Measurements from ENCODE around the gene DLEU7.

DLEU7 gene

DNA sequence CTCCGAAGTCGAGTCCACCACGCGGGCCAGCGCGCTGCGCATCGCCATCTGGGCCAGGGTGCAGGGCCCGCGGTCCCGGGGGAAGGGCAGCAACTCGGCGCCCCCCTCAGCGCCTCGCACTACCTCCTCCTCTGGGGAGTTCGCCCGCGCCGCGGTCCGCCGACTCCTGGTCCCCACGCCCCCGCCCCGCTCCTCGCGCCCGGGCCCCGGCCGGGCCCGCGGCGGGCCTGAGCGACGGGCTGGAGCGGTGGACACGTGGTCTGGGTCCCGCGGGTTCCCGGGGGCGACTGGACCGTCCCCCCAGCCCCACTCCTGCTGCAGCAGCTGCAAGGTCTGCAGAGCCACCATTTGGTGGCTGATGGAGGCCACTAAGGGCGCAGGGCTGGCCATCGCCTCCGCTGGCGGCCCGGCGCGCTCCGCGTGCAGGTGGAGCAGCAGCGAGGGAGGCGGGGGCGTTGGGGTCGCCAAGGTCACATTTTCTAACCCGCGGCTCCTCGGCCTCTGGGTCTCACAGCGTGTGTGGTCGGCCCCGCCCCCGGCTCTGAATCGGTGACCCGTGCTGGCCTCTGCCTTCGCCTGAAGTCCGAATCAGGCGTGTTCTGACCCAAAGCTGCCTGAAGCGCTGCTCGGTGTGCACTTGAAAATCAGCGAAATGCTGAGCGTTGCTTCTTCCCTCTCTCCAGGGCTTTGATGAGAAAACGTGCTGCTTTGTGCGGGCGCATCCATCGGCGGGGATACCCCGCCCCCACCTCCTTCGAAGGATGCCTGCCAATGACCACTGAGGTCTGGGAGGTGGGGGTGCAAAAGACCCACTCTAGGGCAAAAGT is at the start of gene DLEU7:
Gene DLEU7, minus strand, starts transcription at position 436 of the 827 bp plus-strand sequence. Its CDS starts 46 bp downstream, at position 390.
- no peak for DNase-seq (ENCODE audit: low spot score)

DNA sequence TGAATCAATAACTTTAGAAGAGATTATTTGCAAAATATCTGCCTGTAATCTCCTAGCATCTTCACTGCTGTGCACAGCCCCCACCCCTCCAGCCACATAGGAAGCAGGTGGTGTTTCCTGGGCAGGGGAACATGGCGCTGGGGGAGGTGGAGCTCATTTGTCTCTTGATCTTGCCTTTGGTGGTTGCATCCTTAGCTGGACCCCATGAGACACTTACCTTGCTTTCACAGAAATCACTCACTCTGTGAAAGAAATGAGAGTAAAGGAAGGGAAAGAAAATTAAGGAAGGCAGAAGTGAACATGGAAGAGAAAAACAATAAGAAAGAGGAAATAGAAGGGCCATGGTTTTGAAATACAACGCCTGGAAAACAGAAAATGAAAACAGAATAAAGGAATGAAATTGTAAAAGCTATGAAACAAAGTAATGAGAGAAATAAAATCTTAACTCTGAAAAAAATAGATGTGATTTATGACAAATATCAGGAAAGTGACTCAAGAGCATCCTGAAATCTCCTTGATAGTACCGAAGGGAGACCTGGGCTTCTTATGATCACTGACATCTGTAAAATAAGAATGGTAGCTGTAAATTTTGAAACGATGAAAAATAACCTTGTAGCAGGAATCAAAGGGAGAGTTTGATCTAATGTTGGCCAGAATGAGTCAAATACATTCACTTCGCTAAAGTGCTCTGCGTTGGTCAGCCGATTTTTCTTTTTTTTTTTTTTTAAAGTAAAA is 48.9 kb upstream of the DLEU7 start:
- DNase-seq (ENCODE audit: low spot score): peak; percentile 85

GRCh38 chr13:50891206-50891605 is 47.7 kb upstream of the DLEU7 start:
- peak; percentile 58 for DNase-seq (ENCODE audit: low spot score)

DNA sequence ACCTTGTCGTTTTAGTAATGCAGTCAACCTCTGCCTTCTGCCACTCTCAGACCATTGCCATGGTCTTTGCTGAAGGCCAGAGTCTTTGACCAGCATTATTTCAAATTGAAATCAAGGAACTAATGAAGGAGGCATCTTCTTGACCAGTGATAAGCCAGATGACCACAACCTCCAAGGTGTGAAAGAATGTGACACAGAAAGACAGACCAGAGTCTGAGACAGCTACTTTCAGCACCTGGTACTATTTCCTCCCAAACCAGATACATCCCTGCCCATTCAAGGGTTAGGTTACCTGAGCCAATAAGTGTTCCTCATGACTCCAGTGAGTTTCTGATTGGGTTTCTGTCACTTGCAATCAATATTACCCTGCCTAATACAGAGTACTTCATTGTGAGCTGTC is 45.8 kb upstream of the DLEU7 start:
- DNase-seq (ENCODE audit: low spot score): no peak

DNA sequence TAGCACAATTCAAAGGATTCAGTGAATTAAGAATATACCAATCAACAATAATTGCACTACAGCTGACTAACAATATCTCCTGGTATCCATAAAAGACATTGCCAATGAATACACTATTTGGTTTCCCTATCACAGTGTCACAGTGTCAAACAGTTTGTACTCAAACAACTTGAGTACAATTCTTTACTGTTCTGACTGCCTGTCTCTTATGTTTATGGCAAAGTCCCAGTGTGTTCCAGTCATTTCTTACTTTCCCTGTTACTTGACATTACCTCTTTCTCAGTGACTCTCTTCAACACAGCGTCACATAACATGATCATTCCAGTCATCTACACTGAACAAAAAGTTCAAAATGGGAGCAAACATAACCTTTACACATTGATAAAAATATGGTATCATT is 44.9 kb upstream of the DLEU7 start:
- DNase-seq (ENCODE audit: low spot score): no peak

DNA sequence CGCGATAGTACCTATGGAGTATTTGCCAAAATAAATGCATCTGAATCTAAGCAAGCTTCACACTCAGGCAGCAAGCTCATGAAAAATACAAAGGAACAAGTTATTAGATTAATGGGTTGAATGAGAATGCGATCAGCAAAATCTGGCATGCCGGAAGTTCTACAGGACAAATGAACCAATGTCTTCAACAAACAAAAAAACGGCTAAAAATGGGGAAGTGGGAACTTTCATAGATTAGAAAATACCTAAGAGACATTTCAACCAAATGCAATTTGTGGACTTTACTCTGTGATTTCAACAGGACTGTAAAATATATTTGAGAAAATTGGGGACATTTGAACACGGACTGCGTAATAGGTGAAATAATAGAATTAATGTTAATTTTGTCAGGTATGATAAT is 43.7 kb upstream of the DLEU7 start:
- no peak for DNase-seq (ENCODE audit: low spot score)

DNA sequence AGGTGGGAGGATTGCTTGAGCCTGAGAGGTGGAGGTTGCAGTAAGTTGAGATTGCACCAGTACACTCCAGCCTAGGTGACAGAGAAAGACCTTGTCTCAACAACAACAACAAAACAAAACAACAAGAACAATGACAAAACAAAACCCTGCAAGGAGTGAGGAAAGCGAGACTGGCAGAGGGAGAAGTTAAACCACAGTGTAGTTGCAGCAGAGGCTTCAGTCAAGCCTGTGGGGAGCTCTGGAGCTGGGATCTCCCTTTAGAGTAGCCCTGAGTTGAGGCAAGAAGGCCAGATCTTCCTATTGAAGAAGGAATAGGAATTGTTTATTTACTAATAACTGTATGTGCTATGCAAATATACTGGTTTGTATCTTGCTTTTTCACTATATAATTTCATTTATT is 40.8 kb upstream of the DLEU7 start:
- DNase-seq (ENCODE audit: low spot score): no peak

DNA sequence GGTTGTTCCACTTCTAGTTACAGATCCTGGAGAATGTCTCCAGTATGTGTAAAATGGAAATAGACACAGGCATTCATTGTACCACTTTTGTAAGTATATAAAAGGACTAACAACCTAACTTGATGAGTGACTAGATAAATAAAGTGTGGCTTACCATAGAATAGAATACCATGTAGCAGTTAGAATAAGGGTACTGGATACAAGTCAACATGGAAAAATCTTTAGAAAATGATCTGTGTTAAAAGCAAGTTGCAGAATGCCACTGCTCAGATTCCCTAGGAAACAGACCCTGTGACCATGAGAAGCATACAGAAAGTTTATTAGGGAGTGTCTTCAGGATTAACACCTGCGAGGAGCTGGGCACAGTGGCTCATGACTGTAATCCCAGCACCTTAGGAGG is 40.2 kb upstream of the DLEU7 start:
- DNase-seq (ENCODE audit: low spot score): no peak

DNA sequence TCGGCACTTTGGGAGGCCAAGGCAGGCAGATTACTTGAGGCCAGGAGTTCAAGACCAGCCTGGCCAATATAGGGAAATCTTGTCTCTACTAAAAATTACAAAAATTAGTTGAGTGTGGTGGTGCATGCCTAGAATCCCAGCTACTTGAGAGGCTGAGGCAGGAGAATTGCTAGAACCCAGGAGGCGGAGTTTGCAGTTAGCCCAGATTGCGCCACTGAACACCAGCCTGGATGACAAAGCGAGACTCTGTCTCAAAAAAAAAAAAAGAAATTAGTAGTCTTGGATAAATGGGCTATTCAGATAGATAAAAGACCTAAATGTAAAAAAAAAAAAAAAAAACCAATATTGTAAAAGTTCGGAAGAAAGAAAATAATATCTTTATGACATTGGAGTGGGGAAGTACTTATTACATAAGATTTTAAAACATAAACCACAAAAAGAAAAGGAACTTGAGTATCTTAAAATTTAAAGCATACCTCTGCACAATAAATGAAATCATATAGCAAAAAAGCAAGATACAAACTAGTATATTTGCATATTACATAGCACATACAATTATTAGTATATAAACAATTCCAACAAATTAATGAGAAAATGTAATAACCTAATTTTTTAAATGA is 39.4 kb upstream of the DLEU7 start:
- no peak for DNase-seq (ENCODE audit: low spot score)

GRCh38 chr13:50873991-50874390 is 30.5 kb upstream of the DLEU7 start:
- no peak for DNase-seq (ENCODE audit: low spot score)

- no peak for DNase-seq (ENCODE audit: low spot score)
These were observed 30.0 kb upstream of the DLEU7 start for GRCh38 chr13:50873467-50873866.

GRCh38 chr13:50871405-50871804 is 27.9 kb upstream of the DLEU7 start:
- DNase-seq (ENCODE audit: low spot score): no peak

GRCh38 chr13:50867637-50867945 is 24.1 kb upstream of the DLEU7 start:
- peak; percentile 51 for DNase-seq (ENCODE audit: low spot score)

GRCh38 chr13:50866817-50867636 is 23.5 kb upstream of the DLEU7 start:
- DNase-seq (ENCODE audit: low spot score): no peak

GRCh38 chr13:50864492-50864891 is 21.0 kb upstream of the DLEU7 start:
- DNase-seq (ENCODE audit: low spot score): no peak

- DNase-seq (ENCODE audit: low spot score): no peak
These were observed 12.2 kb upstream of the DLEU7 start for GRCh38 chr13:50855681-50856080.

DNA sequence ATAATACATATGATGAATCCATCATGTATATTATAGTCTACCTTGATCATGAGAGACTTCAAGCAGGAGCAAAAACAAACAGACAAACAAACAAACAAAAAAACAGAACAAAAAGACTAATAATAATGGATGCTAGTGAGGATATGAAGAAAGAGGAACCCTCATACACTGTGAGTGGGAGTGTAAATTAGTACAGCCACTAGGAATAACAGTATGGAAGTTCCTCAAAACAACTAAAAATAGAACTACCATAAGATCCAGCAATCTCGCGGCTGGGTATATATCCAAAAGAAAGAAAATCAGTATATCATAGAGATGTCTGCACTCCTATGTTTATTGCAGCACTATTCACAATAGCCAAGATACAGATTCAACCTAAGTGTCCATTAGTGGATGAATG is 7.0 kb upstream of the DLEU7 start:
- no peak for DNase-seq (ENCODE audit: low spot score)

DNA sequence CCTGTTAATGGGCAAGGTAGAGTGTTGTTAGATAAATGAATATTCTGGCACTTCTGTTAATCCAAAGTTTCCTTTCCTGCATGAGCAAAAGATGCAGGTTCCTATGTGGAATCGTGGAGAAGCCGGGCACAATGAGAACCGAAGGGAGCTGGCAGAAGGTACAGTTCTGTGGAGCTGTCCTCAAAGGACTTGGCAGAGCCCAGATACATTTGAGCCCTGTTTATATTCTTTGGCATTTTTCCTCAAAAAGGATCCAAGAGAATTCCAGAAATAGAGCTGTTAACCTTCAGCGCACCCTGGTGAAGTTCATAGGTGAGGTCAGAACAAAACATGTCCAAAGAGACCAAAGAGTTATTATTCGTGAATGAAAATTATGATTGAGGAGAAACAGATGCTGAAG is 4.0 kb upstream of the DLEU7 start:
- no peak for DNase-seq (ENCODE audit: low spot score)

GRCh38 chr13:50846861-50847475 is 3.5 kb upstream of the DLEU7 start:
- peak; percentile 8 for DNase-seq (ENCODE audit: low spot score)

DNA sequence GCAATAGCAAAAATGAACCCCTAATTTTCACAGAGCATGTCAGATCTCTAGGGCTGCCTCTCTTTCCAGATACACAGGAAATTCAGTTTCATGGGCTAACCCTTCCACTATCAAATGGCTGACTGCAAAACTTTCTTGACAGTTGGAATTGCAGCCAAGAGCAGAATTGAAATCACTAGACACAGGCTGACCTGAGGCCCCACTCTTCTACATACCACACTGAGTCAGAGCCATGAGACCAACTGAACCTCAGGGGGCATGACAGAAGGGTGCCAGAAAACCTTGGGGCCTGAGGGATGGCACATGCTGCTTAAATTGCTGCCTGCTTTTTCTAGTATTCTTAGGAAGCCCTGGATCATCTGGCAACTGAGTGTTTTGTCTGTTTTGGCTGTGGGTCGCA is 1.7 kb upstream of the DLEU7 start:
- no peak for DNase-seq (ENCODE audit: low spot score)

- DNase-seq (ENCODE audit: low spot score): no peak
These were observed 788 bp upstream of the DLEU7 start for GRCh38 chr13:50844084-50844875.

Measured in NAMALWA (cell line).